ENCODE data around the gene ADGRV1. TPM values are rescaled to one million over a fixed set of nuclear protein-coding genes. Genes with fewer than 3 reads are reported as not detected.

Gene ADGRV1
- total RNA-seq, 1 experiment from 2014 or later: 21.4 TPM

GRCh38 chr5:90897618-90898017 lies 339.0 kb downstream of the ADGRV1 start:
- H3K27me3 ChIP-seq: no peaks in the 10 kb centered on the region
- no peak overlapping the region for H3K4me3 ChIP-seq
- H3K36me3 ChIP-seq: no peaks in the 10 kb centered on the region
- no peak overlapping the region for H3K27ac ChIP-seq
- no peaks in the 10 kb centered on the region for H3K9me3 ChIP-seq (replicated peaks)
- no peak for DNase-seq
- H3K4me1 ChIP-seq: peaks cover 18% of the 10 kb centered on the region

GRCh38 chr5:90898326-90899013 lies 339.9 kb downstream of the ADGRV1 start:
- no peaks in the 10 kb centered on the region for H3K36me3 ChIP-seq
- no peaks in the 10 kb centered on the region for H3K27me3 ChIP-seq
- no peak overlapping the region for H3K27ac ChIP-seq
- peaks cover 18% of the 10 kb centered on the region for H3K4me1 ChIP-seq
- H3K4me3 ChIP-seq: no peak overlapping the region
- no peak for DNase-seq
- H3K9me3 ChIP-seq (replicated peaks): no peaks in the 10 kb centered on the region

- no peaks in the 10 kb centered on the region for H3K36me3 ChIP-seq
- DNase-seq: no peak
- H3K27me3 ChIP-seq: no peaks in the 10 kb centered on the region
- no peaks in the 10 kb centered on the region for H3K9me3 ChIP-seq (replicated peaks)
- H3K4me3 ChIP-seq: no peak overlapping the region
- H3K27ac ChIP-seq: no peak overlapping the region
- H3K4me1 ChIP-seq: peaks cover 18% of the 10 kb centered on the region
Observed at GRCh38 chr5:90899014-90899604, 340.5 kb downstream of the ADGRV1 start.

- Histone ChIP-seq H3K4me1 (no peaks in the 10 kb centered on the region), H3K36me3 (no peaks in the 10 kb centered on the region), H3K4me3 (no peak overlapping the region), H3K27ac (no peak overlapping the region), H3K27me3 (no peaks in the 10 kb centered on the region), H3K9me3 (replicated peaks) (no peaks in the 10 kb centered on the region)
- no peak for DNase-seq
Observed at GRCh38 chr5:90901261-90901660, 342.7 kb downstream of the ADGRV1 start.

GRCh38 chr5:90902170-90902569 lies 343.6 kb downstream of the ADGRV1 start:
- Histone ChIP-seq H3K9me3 (replicated peaks) (no peaks in the 10 kb centered on the region), H3K27me3 (no peaks in the 10 kb centered on the region), H3K4me1 (no peaks in the 10 kb centered on the region), H3K27ac (no peak overlapping the region), H3K4me3 (no peak overlapping the region), H3K36me3 (no peaks in the 10 kb centered on the region)
- DNase-seq: no peak

- H3K4me3 ChIP-seq: no peak overlapping the region
- DNase-seq: no peak
- H3K36me3 ChIP-seq: no peaks in the 10 kb centered on the region
- H3K27me3 ChIP-seq: no peaks in the 10 kb centered on the region
- no peaks in the 10 kb centered on the region for H3K4me1 ChIP-seq
- H3K27ac ChIP-seq: no peak overlapping the region
- H3K9me3 ChIP-seq (replicated peaks): no peaks in the 10 kb centered on the region
Observed at GRCh38 chr5:90902651-90903386, 344.2 kb downstream of the ADGRV1 start.

GRCh38 chr5:90909101-90909503 lies 350.5 kb downstream of the ADGRV1 start:
- Histone ChIP-seq H3K9me3 (replicated peaks) (no peaks in the 10 kb centered on the region), H3K36me3 (no peaks in the 10 kb centered on the region), H3K27ac (no peak overlapping the region), H3K27me3 (no peaks in the 10 kb centered on the region), H3K4me1 (peaks cover 21% of the 10 kb centered on the region), H3K4me3 (no peak overlapping the region)
- DNase-seq: peak; percentile 20 to 62

- Histone ChIP-seq H3K9me3 (replicated peaks) (no peaks in the 10 kb centered on the region), H3K27ac (no peak overlapping the region), H3K4me3 (no peak overlapping the region), H3K27me3 (no peaks in the 10 kb centered on the region), H3K36me3 (no peaks in the 10 kb centered on the region), H3K4me1 (peaks cover 21% of the 10 kb centered on the region)
- no peak for DNase-seq
Observed at GRCh38 chr5:90909940-90910339, 351.3 kb downstream of the ADGRV1 start.

GRCh38 chr5:90911169-90911568 lies 352.6 kb downstream of the ADGRV1 start:
- no peak overlapping the region for H3K4me3 ChIP-seq
- H3K36me3 ChIP-seq: no peaks in the 10 kb centered on the region
- no peaks in the 10 kb centered on the region for H3K9me3 ChIP-seq (replicated peaks)
- no peak overlapping the region for H3K27ac ChIP-seq
- DNase-seq: no peak
- no peaks in the 10 kb centered on the region for H3K27me3 ChIP-seq
- H3K4me1 ChIP-seq: peaks cover 21% of the 10 kb centered on the region

GRCh38 chr5:90912476-90912875 lies 353.9 kb downstream of the ADGRV1 start:
- no peak overlapping the region for H3K4me3 ChIP-seq
- DNase-seq: no peak
- no peak overlapping the region for H3K27ac ChIP-seq
- H3K9me3 ChIP-seq (replicated peaks): no peaks in the 10 kb centered on the region
- H3K36me3 ChIP-seq: no peaks in the 10 kb centered on the region
- H3K4me1 ChIP-seq: peaks cover 21% of the 10 kb centered on the region
- no peaks in the 10 kb centered on the region for H3K27me3 ChIP-seq

GRCh38 chr5:90915393-90915792 lies 356.8 kb downstream of the ADGRV1 start:
- no peaks in the 10 kb centered on the region for H3K27me3 ChIP-seq
- no peak overlapping the region for H3K27ac ChIP-seq
- H3K4me3 ChIP-seq: no peak overlapping the region
- no peaks in the 10 kb centered on the region for H3K9me3 ChIP-seq (replicated peaks)
- H3K4me1 ChIP-seq: peaks cover 12% of the 10 kb centered on the region; the same call in 1 of the 2 replicates
- DNase-seq: no peak
- no peaks in the 10 kb centered on the region for H3K36me3 ChIP-seq

GRCh38 chr5:90916947-90917800 lies 358.6 kb downstream of the ADGRV1 start:
- no peaks in the 10 kb centered on the region for H3K9me3 ChIP-seq (replicated peaks)
- H3K36me3 ChIP-seq: no peaks in the 10 kb centered on the region
- H3K4me3 ChIP-seq: no peak overlapping the region
- no peak for DNase-seq
- H3K27me3 ChIP-seq: no peaks in the 10 kb centered on the region
- no peak overlapping the region for H3K27ac ChIP-seq
- no peaks in the 10 kb centered on the region for H3K4me1 ChIP-seq

GRCh38 chr5:90917928-90918668 lies 359.5 kb downstream of the ADGRV1 start:
- Histone ChIP-seq H3K4me1 (no peaks in the 10 kb centered on the region), H3K9me3 (replicated peaks) (no peaks in the 10 kb centered on the region; the same call in 1 of the 2 replicates), H3K36me3 (no peaks in the 10 kb centered on the region; the same call in 1 of the 2 replicates), H3K4me3 (no peak overlapping the region), H3K27me3 (no peaks in the 10 kb centered on the region), H3K27ac (no peak overlapping the region)
- DNase-seq: no peak

- no peaks in the 10 kb centered on the region for H3K27me3 ChIP-seq
- H3K36me3 ChIP-seq: no peaks in the 10 kb centered on the region; the same call in 1 of the 2 replicates
- H3K4me1 ChIP-seq: no peaks in the 10 kb centered on the region
- no peak for DNase-seq
- H3K27ac ChIP-seq: no peak overlapping the region
- H3K4me3 ChIP-seq: no peak overlapping the region
- no peaks in the 10 kb centered on the region; the same call in 1 of the 2 replicates for H3K9me3 ChIP-seq (replicated peaks)
Observed at GRCh38 chr5:90921418-90921973, 362.9 kb downstream of the ADGRV1 start.

Data from SJCRH30 (cell line).